Lung (tissue), 12 donors: ENCODE results near the gene CCDC194. TPM values are rescaled to one million over a fixed set of nuclear protein-coding genes. Genes with fewer than 3 reads are reported as not detected.

ENCODE experiments used
- ATAC-seq: fragments of 200-7000 bp; cut with Tn5 transposase; one replicate; pipeline ENCODE4 v1.9.1; 2020; ENCODE audit warnings: moderate number of reproducible peaks; ENCODE audit not compliant: insufficient read depth, low FRiP score
- DNase-seq, 3 donors: peaks; one replicate each; pipeline ENCODE4 v3.0.0-alpha.2; 2013 to 2017
- H3K27ac ChIP-seq, 2 donors: one replicate each; pipeline ENCODE4 v1.5.1; 2013; ENCODE audit warnings: mild to moderate bottlenecking in 2 of 2, moderate library complexity in 2 of 2, control low read depth in 1 of 2, inconsistent platforms in 1 of 2, low read depth in 1 of 2, low read length in 1 of 2
- H3K27me3 ChIP-seq, 3 donors: one replicate each; pipeline ENCODE4 v1.5.1; 2013; ENCODE audit warnings: low read length in 2 of 3; ENCODE audit not compliant: control insufficient read depth in 3 of 3, insufficient read depth in 3 of 3
- H3K36me3 ChIP-seq, 4 donors: one replicate each; pipeline ENCODE4 v1.5.1; 2013; ENCODE audit warnings: low read length in 4 of 4, mild to moderate bottlenecking in 1 of 4, moderate library complexity in 1 of 4; ENCODE audit not compliant: control insufficient read depth in 4 of 4, insufficient read depth in 4 of 4
- H3K4me1 ChIP-seq, 5 donors: one replicate each; pipeline ENCODE4 v1.5.1; 2013; ENCODE audit warnings: low read length in 5 of 5, mild to moderate bottlenecking in 2 of 5, moderate library complexity in 1 of 5; ENCODE audit not compliant: control insufficient read depth in 5 of 5, insufficient read depth in 5 of 5
- H3K4me3 ChIP-seq: one replicate; pipeline ENCODE4 v1.5.1; 2013; ENCODE audit warnings: mild to moderate bottlenecking, control low read depth, moderate library complexity
- H3K9ac ChIP-seq, 2 donors: one replicate each; pipeline ENCODE4 v1.5.1; 2013; ENCODE audit warnings: low read length in 2 of 2, control low read depth in 1 of 2; ENCODE audit not compliant: insufficient read depth in 1 of 2
- H3K9me3 ChIP-seq, 4 donors: one replicate each; pipeline ENCODE4 v1.5.1; 2013; ENCODE audit warnings: low read length in 3 of 4, mild to moderate bottlenecking in 1 of 4, moderate library complexity in 1 of 4; ENCODE audit not compliant: control insufficient read depth in 4 of 4, insufficient read depth in 3 of 4
- WGBS, 2 donors: extraction: QIAGEN DNeasy Blood & Tissue Kit; methylation state at CpG; one replicate each; pipeline ENCODE4 v1.1.7; 2013; 5-methylcytosine and 5-hydroxymethylcytosine counted together
- polyA plus RNA-seq, 2 donors: library from polyadenylated mRNA; stranded (reverse); fragments of 200-250 nt; gene quantifications; one replicate each; pipeline ENCODE4 v1.2.1, GENCODE V29; 2013
- total RNA-seq, 2 donors: library from RNA; depleted of rRNA in 1 of 2; stranded (reverse); fragments of >200 nt in 1 of 2; gene quantifications; one replicate each; pipeline ENCODE4 v1.2.1, GENCODE V29; 2014 to 2021
- TF ChIP-seq, protein P1 (sequence below): IDR thresholded peaks from 2 replicates; pipeline ENCODE4 v1.5.1; 2012; ENCODE audit warnings: mild to moderate bottlenecking; ENCODE audit errors: control extremely low read depth, extremely low read depth
- donor health status: control.
- donor health status: control.
- donor health status: Bipolar disorder and iron deficiency.
- donor health status: healthy.
- donor health status: DM: yes; HTN: yes; CAD: no.

CCDC194 gene
- total and polyA plus RNA-seq, 4 donors = 0.13 to 0.74 (median 0.37) TPM; not detected in 1

GRCh38 chr19:17411801-17412200 lies 17.8 kb upstream of the CCDC194 start:
- TF ChIP-seq, protein P1, sequence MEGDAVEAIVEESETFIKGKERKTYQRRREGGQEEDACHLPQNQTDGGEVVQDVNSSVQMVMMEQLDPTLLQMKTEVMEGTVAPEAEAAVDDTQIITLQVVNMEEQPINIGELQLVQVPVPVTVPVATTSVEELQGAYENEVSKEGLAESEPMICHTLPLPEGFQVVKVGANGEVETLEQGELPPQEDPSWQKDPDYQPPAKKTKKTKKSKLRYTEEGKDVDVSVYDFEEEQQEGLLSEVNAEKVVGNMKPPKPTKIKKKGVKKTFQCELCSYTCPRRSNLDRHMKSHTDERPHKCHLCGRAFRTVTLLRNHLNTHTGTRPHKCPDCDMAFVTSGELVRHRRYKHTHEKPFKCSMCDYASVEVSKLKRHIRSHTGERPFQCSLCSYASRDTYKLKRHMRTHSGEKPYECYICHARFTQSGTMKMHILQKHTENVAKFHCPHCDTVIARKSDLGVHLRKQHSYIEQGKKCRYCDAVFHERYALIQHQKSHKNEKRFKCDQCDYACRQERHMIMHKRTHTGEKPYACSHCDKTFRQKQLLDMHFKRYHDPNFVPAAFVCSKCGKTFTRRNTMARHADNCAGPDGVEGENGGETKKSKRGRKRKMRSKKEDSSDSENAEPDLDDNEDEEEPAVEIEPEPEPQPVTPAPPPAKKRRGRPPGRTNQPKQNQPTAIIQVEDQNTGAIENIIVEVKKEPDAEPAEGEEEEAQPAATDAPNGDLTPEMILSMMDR = no peak
- peak overlapping the region in 1 of 2 donors; percentile 44 for H3K27ac ChIP-seq
- H3K4me1 ChIP-seq = peaks cover under 1 to 10% (median 3%) of the 10 kb centered on the region in 5 donors
- H3K27me3 ChIP-seq = no peaks in the 10 kb centered on the region
- H3K4me3 ChIP-seq = no peak overlapping the region
- ATAC-seq = no peak
- DNase-seq = no peak
- peaks cover 0 to 2% (median 0%) of the 10 kb centered on the region in 4 donors for H3K36me3 ChIP-seq
- WGBS, 2 donors = 77 to 79% methylated on average over 11 of the region's 11 CpGs
- H3K9ac ChIP-seq = no peak overlapping the region
- no peaks in the 10 kb centered on the region for H3K9me3 ChIP-seq

- H3K4me1 ChIP-seq = peaks cover 0 to 11% (median 2%) of the 10 kb centered on the region in 5 donors
- TF ChIP-seq, protein P1 = no peak
- H3K9me3 ChIP-seq = no peaks in the 10 kb centered on the region
- H3K4me3 ChIP-seq = no peak overlapping the region
- ATAC-seq (no peak), DNase-seq (no peak)
- H3K9ac ChIP-seq = no peak overlapping the region
- 89% methylated on average over 9 of the region's 9 CpGs for WGBS, 2 donors
- H3K27ac ChIP-seq = no peak overlapping the region
- H3K36me3 ChIP-seq = peaks cover 0 to 2% (median 0%) of the 10 kb centered on the region in 4 donors
- H3K27me3 ChIP-seq = no peaks in the 10 kb centered on the region
Observed at GRCh38 chr19:17409990-17410389, 16.0 kb upstream of the CCDC194 start.

GRCh38 chr19:17406887-17407196 lies 12.8 kb upstream of the CCDC194 start:
- no peak for ATAC-seq
- Histone ChIP-seq H3K27ac (peak overlapping the region; percentile 5 to 40), H3K4me1 (peaks cover 0 to 7% (median 2%) of the 10 kb centered on the region in 5 donors), H3K9ac (no peak overlapping the region), H3K27me3 (no peaks in the 10 kb centered on the region), H3K4me3 (no peak overlapping the region), H3K9me3 (no peaks in the 10 kb centered on the region), H3K36me3 (peaks cover 0 to 2% (median 0%) of the 10 kb centered on the region in 4 donors)
- TF ChIP-seq, protein P1 = no peak
- 17 to 35% methylated on average over 2 of the region's 2 CpGs for WGBS, 2 donors
- no peak for DNase-seq
